BLaER1 treated with 17β-estradiol and CSF1 and Interleukin-3, amounts not matched to agents 10 nM and 100 nM (cell line): Measurements from ENCODE around the gene CFAP69.

ENCODE experiments used
- H3K27ac ChIP-seq, 11 experiments: shearing (Covaris generic); formaldehyde crosslinking; 2 replicates each; pipeline ENCODE4 v1.8.1; 2022
- H3K27me3 ChIP-seq, 11 experiments: shearing (Covaris generic); formaldehyde crosslinking; 2 replicates each; pipeline ENCODE4 v1.8.1; 2022
- H3K36me3 ChIP-seq, 11 experiments: shearing (Covaris generic); formaldehyde crosslinking; 2 replicates each; pipeline ENCODE4 v1.8.1; 2022
- H3K4me1 ChIP-seq, 10 experiments: shearing (Covaris generic); formaldehyde crosslinking; 2 replicates each; pipeline ENCODE4 v1.8.1; 2022
- H3K4me2 ChIP-seq, 11 experiments: shearing (Covaris generic); formaldehyde crosslinking; 2 replicates each; pipeline ENCODE4 v1.8.1; 2022
- H3K4me3 ChIP-seq, 10 experiments: shearing (Covaris generic); formaldehyde crosslinking; 2 replicates each; pipeline ENCODE4 v1.8.1; 2022
- H3K9ac ChIP-seq, 11 experiments: shearing (Covaris generic); formaldehyde crosslinking; 2 replicates each; pipeline ENCODE4 v1.8.1; 2022
- H3K9me3 ChIP-seq, 11 experiments: shearing (Covaris generic); formaldehyde crosslinking; replicated peaks in 1 of 11; 2 replicates each; pipeline ENCODE4 v1.8.1; 2022
- H4K20me1 ChIP-seq, 11 experiments: shearing (Covaris generic); formaldehyde crosslinking; 2 replicates each; pipeline ENCODE4 v1.8.1; 2022
- Cebpa-rat ChIP-seq, 11 experiments: shearing (Covaris generic); IDR thresholded peaks; 2 replicates each; pipeline ENCODE4 v1.8.1; 2022

Gene CFAP69

GRCh38 chr7:90256778-90257177, 11.8 kb downstream of the CFAP69 start:
- Histone ChIP-seq H3K9ac (no peak overlapping the region), H3K27me3 (no peaks in the 10 kb centered on the region), H3K4me2 (no peak overlapping the region), H3K4me3 (no peak overlapping the region), H4K20me1 (no peaks in the 10 kb centered on the region), H3K9me3 (0 out of 22 replicates have a peak, but pooled peaks cover 0 to 4% (median 0%) of the 10 kb centered on the region in 11 experiments), H3K4me1 (no peaks in the 10 kb centered on the region), H3K36me3 (no peaks in the 10 kb centered on the region), H3K27ac (no peak overlapping the region)
- TF ChIP-seq Cebpa-rat (IDR thresholded peaks at IDR 0.05) = no peak

GRCh38 chr7:90261441-90261840, 16.5 kb downstream of the CFAP69 start:
- Histone ChIP-seq H3K36me3 (no peaks in the 10 kb centered on the region), H4K20me1 (no peaks in the 10 kb centered on the region), H3K4me2 (no peak overlapping the region), H3K9me3 (no peaks in the 10 kb centered on the region), H3K27ac (no peak overlapping the region), H3K4me1 (peaks cover 0 to 8% (median 0%) of the 10 kb centered on the region in 10 experiments; a peak in 8 of 20 replicates), H3K27me3 (no peaks in the 10 kb centered on the region), H3K4me3 (no peak overlapping the region), H3K9ac (no peak overlapping the region)
- TF ChIP-seq Cebpa-rat (IDR thresholded peaks at IDR 0.05) = no peak

GRCh38 chr7:90262438-90262837, 17.5 kb downstream of the CFAP69 start:
- H3K4me2 ChIP-seq = no peak overlapping the region
- H4K20me1 ChIP-seq = no peaks in the 10 kb centered on the region
- no peak for TF ChIP-seq Cebpa-rat (IDR thresholded peaks at IDR 0.05)
- no peak overlapping the region for H3K4me3 ChIP-seq
- no peaks in the 10 kb centered on the region for H3K36me3 ChIP-seq
- H3K4me1 ChIP-seq = peaks cover 0 to 18% (median 3%) of the 10 kb centered on the region in 10 experiments; a peak in 9 of 20 replicates
- H3K27me3 ChIP-seq = no peaks in the 10 kb centered on the region
- H3K9ac ChIP-seq = no peak overlapping the region
- no peaks in the 10 kb centered on the region for H3K9me3 ChIP-seq
- H3K27ac ChIP-seq = no peak overlapping the region

GRCh38 chr7:90266808-90267207, 21.8 kb downstream of the CFAP69 start:
- Histone ChIP-seq H3K9me3 (no peaks in the 10 kb centered on the region), H4K20me1 (no peaks in the 10 kb centered on the region), H3K27me3 (no peaks in the 10 kb centered on the region), H3K36me3 (no peaks in the 10 kb centered on the region), H3K4me3 (no peak overlapping the region), H3K27ac (peak overlapping the region in 3 of 11 experiments; percentile 16 to 34 (median 28); a peak in 4 of 22 replicates), H3K4me2 (peak overlapping the region in 5 of 11 experiments; percentile 12 to 56 (median 53); a peak in 9 of 22 replicates), H3K4me1 (peaks cover 0 to 41% (median 3%) of the 10 kb centered on the region in 10 experiments; a peak in 9 of 20 replicates), H3K9ac (no peak overlapping the region)
- no peak for TF ChIP-seq Cebpa-rat (IDR thresholded peaks at IDR 0.05)

GRCh38 chr7:90267263-90267858, 22.4 kb downstream of the CFAP69 start:
- peak overlapping the region in 5 of 11 experiments; percentile 12 to 56 (median 53); a peak in 9 of 22 replicates for H3K4me2 ChIP-seq

GRCh38 chr7:90269163-90269562, 24.2 kb downstream of the CFAP69 start:
- peak overlapping the region in 2 of 11 experiments; percentile 7 to 43; a peak in 4 of 22 replicates for H3K4me2 ChIP-seq
- H3K36me3 ChIP-seq = no peaks in the 10 kb centered on the region
- peaks cover 0 to 41% (median 3%) of the 10 kb centered on the region in 10 experiments; a peak in 9 of 20 replicates for H3K4me1 ChIP-seq
- no peak overlapping the region for H3K4me3 ChIP-seq
- H3K9me3 ChIP-seq = no peaks in the 10 kb centered on the region
- no peak overlapping the region for H3K9ac ChIP-seq
- no peak overlapping the region for H3K27ac ChIP-seq
- no peak for TF ChIP-seq Cebpa-rat (IDR thresholded peaks at IDR 0.05)
- H3K27me3 ChIP-seq = no peaks in the 10 kb centered on the region
- no peaks in the 10 kb centered on the region for H4K20me1 ChIP-seq

More at GRCh38 chr7:90267263-90267858, 22.4 kb downstream of the CFAP69 start:
- no peaks in the 10 kb centered on the region for H3K9me3 ChIP-seq
- no peak overlapping the region for H3K4me3 ChIP-seq
- peak overlapping the region in 3 of 11 experiments; percentile 16 to 34 (median 28); a peak in 4 of 22 replicates for H3K27ac ChIP-seq
- TF ChIP-seq Cebpa-rat (IDR thresholded peaks at IDR 0.05) = no peak
- H3K4me1 ChIP-seq = peaks cover 0 to 41% (median 3%) of the 10 kb centered on the region in 10 experiments; a peak in 9 of 20 replicates
- no peak overlapping the region for H3K9ac ChIP-seq
- H4K20me1 ChIP-seq = no peaks in the 10 kb centered on the region
- H3K27me3 ChIP-seq = no peaks in the 10 kb centered on the region
- no peaks in the 10 kb centered on the region for H3K36me3 ChIP-seq

- peaks cover 0 to 41% (median 3%) of the 10 kb centered on the region in 10 experiments; a peak in 9 of 20 replicates for H3K4me1 ChIP-seq
Observed at GRCh38 chr7:90270431-90271178, 25.6 kb downstream of the CFAP69 start.

GRCh38 chr7:90271753-90272152, 26.8 kb downstream of the CFAP69 start:
- TF ChIP-seq Cebpa-rat (IDR thresholded peaks at IDR 0.05) = no peak
- no peaks in the 10 kb centered on the region for H3K27me3 ChIP-seq
- no peak overlapping the region for H3K9ac ChIP-seq
- H3K4me3 ChIP-seq = no peak overlapping the region
- peaks cover 0 to 30% (median 2%) of the 10 kb centered on the region in 10 experiments; a peak in 9 of 20 replicates for H3K4me1 ChIP-seq
- H3K27ac ChIP-seq = no peak overlapping the region
- H4K20me1 ChIP-seq = no peaks in the 10 kb centered on the region
- no peaks in the 10 kb centered on the region for H3K9me3 ChIP-seq
- H3K36me3 ChIP-seq = no peaks in the 10 kb centered on the region
- no peak overlapping the region for H3K4me2 ChIP-seq

More at GRCh38 chr7:90270431-90271178, 25.6 kb downstream of the CFAP69 start:
- H3K36me3 ChIP-seq = no peaks in the 10 kb centered on the region
- no peaks in the 10 kb centered on the region for H3K27me3 ChIP-seq
- no peak overlapping the region for H3K27ac ChIP-seq
- H3K4me3 ChIP-seq = no peak overlapping the region
- no peaks in the 10 kb centered on the region for H3K9me3 ChIP-seq
- no peak overlapping the region for H3K4me2 ChIP-seq
- no peak for TF ChIP-seq Cebpa-rat (IDR thresholded peaks at IDR 0.05)
- no peaks in the 10 kb centered on the region for H4K20me1 ChIP-seq
- H3K9ac ChIP-seq = no peak overlapping the region

GRCh38 chr7:90272242-90272641, 27.3 kb downstream of the CFAP69 start:
- H3K4me3 ChIP-seq = no peak overlapping the region
- H3K9me3 ChIP-seq = no peaks in the 10 kb centered on the region
- H3K4me2 ChIP-seq = no peak overlapping the region
- H3K4me1 ChIP-seq = peaks cover 0 to 25% (median under 1%) of the 10 kb centered on the region in 10 experiments; a peak in 8 of 20 replicates
- H3K9ac ChIP-seq = no peak overlapping the region
- TF ChIP-seq Cebpa-rat (IDR thresholded peaks at IDR 0.05) = no peak
- H3K36me3 ChIP-seq = no peaks in the 10 kb centered on the region
- H4K20me1 ChIP-seq = no peaks in the 10 kb centered on the region
- no peaks in the 10 kb centered on the region for H3K27me3 ChIP-seq
- no peak overlapping the region for H3K27ac ChIP-seq
